GM19238 (cell line): Measurements from ENCODE around the gene SH3GL3.

Experiments used
- DNase-seq: peaks from one replicate; pipeline ENCODE4 v3.0.0; 2011; ENCODE audit warnings: low spot score; ENCODE audit not compliant: insufficient read length

SH3GL3 gene

GRCh38 chr15:83446904-83447709 is at the start of gene SH3GL3:
TSS of gene SH3GL3 (plus strand) at chr15:83447341. CDS start at chr15:83447534, 193 bp downstream.
- no peak for DNase-seq

- DNase-seq = no peak
Observed at GRCh38 chr15:83398626-83399025, 48.5 kb upstream of the SH3GL3 start.

- no peak for DNase-seq
Observed at GRCh38 chr15:83404121-83404520, 43.0 kb upstream of the SH3GL3 start.

GRCh38 chr15:83410532-83410931 is 36.6 kb upstream of the SH3GL3 start:
- DNase-seq = no peak

- no peak for DNase-seq
Observed at GRCh38 chr15:83413054-83413719, 34.0 kb upstream of the SH3GL3 start.

- no peak for DNase-seq
Observed at GRCh38 chr15:83422081-83422480, 25.1 kb upstream of the SH3GL3 start.

GRCh38 chr15:83422541-83422940 is 24.6 kb upstream of the SH3GL3 start:
- no peak for DNase-seq

- no peak for DNase-seq
Observed at GRCh38 chr15:83424101-83424500, 23.0 kb upstream of the SH3GL3 start.

- no peak for DNase-seq
Observed at GRCh38 chr15:83430441-83430840, 16.7 kb upstream of the SH3GL3 start.

GRCh38 chr15:83431521-83431920 is 15.6 kb upstream of the SH3GL3 start:
- DNase-seq = no peak

- DNase-seq = no peak
Observed at GRCh38 chr15:83435202-83435601, 11.9 kb upstream of the SH3GL3 start.

GRCh38 chr15:83435782-83436181 is 11.4 kb upstream of the SH3GL3 start:
- DNase-seq = no peak

GRCh38 chr15:83436513-83437158 is 10.5 kb upstream of the SH3GL3 start:
- DNase-seq = no peak

- no peak for DNase-seq
Observed at GRCh38 chr15:83443076-83443847, 3.9 kb upstream of the SH3GL3 start.

- DNase-seq = no peak
Observed at GRCh38 chr15:83444936-83445335, 2.2 kb upstream of the SH3GL3 start.

GRCh38 chr15:83445643-83446042 is 1.5 kb upstream of the SH3GL3 start:
- no peak for DNase-seq

GRCh38 chr15:83446417-83446816 is 724 bp upstream of the SH3GL3 start:
- DNase-seq = no peak

- no peak for DNase-seq
Observed at GRCh38 chr15:83449250-83449671, 2.1 kb downstream of the SH3GL3 start.

GRCh38 chr15:83449937-83450506 is 2.9 kb downstream of the SH3GL3 start:
- no peak for DNase-seq

GRCh38 chr15:83457149-83457548 is 10.0 kb downstream of the SH3GL3 start:
- DNase-seq = no peak

GRCh38 chr15:83458381-83458780 is 11.2 kb downstream of the SH3GL3 start:
- DNase-seq = no peak
